Forelimb muscle (tissue), 1 donor: Measurements from ENCODE around the gene LDB3. TPM values are rescaled to one million over a fixed set of nuclear protein-coding genes. Genes with fewer than 3 reads are reported as not detected.

Source experiments
- DNase-seq: peaks from one replicate; pipeline ENCODE4 v3.0.0-alpha.2; 2013; ENCODE audit warnings: low read depth
- polyA plus RNA-seq: library from polyadenylated mRNA; unstranded; fragments of 120-200 nt; gene quantifications from one replicate; pipeline ENCODE4 v1.2.1, GENCODE V29; 2013; ENCODE audit not compliant: insufficient read length

LDB3 gene
- polyA plus RNA-seq, 1 donor: 992 TPM

- DNase-seq: no peak
These were observed 38.1 kb downstream of the LDB3 start for GRCh38 chr10:86706401-86706841.

- DNase-seq: no peak
These were observed 38.7 kb downstream of the LDB3 start for GRCh38 chr10:86706977-86707376.

- no peak for DNase-seq
These were observed 39.2 kb downstream of the LDB3 start for GRCh38 chr10:86707505-86707904.

GRCh38 chr10:86708068-86708782, 39.9 kb downstream of the LDB3 start:
- DNase-seq: no peak

GRCh38 chr10:86708783-86709380, 40.6 kb downstream of the LDB3 start:
- DNase-seq: no peak

- no peak for DNase-seq
These were observed 41.3 kb downstream of the LDB3 start for GRCh38 chr10:86709396-86710185.

GRCh38 chr10:86710987-86711512, 42.7 kb downstream of the LDB3 start:
- peak; percentile 71 for DNase-seq

GRCh38 chr10:86711513-86712316, 43.4 kb downstream of the LDB3 start:
- DNase-seq: no peak

- DNase-seq: no peak
These were observed 44.0 kb downstream of the LDB3 start for GRCh38 chr10:86712317-86712707.

GRCh38 chr10:86715156-86715795, 47.0 kb downstream of the LDB3 start:
- no peak for DNase-seq

GRCh38 chr10:86715836-86716235, 47.5 kb downstream of the LDB3 start:
- no peak for DNase-seq

- DNase-seq: no peak
These were observed 48.2 kb downstream of the LDB3 start for GRCh38 chr10:86716466-86716865.

- DNase-seq: no peak
These were observed 50.2 kb downstream of the LDB3 start for GRCh38 chr10:86718556-86718955.

- DNase-seq: no peak
These were observed 52.9 kb downstream of the LDB3 start for GRCh38 chr10:86721232-86721631.

GRCh38 chr10:86723009-86723408, 54.7 kb downstream of the LDB3 start:
- no peak for DNase-seq

GRCh38 chr10:86724445-86724844, 56.1 kb downstream of the LDB3 start:
- no peak for DNase-seq

- no peak for DNase-seq
These were observed 57.8 kb downstream of the LDB3 start for GRCh38 chr10:86725980-86726676.

GRCh38 chr10:86726677-86726999, 58.3 kb downstream of the LDB3 start:
- no peak for DNase-seq

GRCh38 chr10:86727470-86727869, 59.2 kb downstream of the LDB3 start:
- no peak for DNase-seq

GRCh38 chr10:86728056-86728455, 59.7 kb downstream of the LDB3 start:
- no peak for DNase-seq

GRCh38 chr10:86729677-86730076, 61.4 kb downstream of the LDB3 start:
- no peak for DNase-seq
